GM19455 (cell line): ENCODE results near the gene PIK3R6.

ENCODE experiments used
- ATAC-seq: cut with Tn5 transposase; IDR thresholded peaks from one replicate; pipeline ENCODE4 v1.9.1; 2021; ENCODE audit not compliant: unreplicated experiment

PIK3R6 gene

DNA sequence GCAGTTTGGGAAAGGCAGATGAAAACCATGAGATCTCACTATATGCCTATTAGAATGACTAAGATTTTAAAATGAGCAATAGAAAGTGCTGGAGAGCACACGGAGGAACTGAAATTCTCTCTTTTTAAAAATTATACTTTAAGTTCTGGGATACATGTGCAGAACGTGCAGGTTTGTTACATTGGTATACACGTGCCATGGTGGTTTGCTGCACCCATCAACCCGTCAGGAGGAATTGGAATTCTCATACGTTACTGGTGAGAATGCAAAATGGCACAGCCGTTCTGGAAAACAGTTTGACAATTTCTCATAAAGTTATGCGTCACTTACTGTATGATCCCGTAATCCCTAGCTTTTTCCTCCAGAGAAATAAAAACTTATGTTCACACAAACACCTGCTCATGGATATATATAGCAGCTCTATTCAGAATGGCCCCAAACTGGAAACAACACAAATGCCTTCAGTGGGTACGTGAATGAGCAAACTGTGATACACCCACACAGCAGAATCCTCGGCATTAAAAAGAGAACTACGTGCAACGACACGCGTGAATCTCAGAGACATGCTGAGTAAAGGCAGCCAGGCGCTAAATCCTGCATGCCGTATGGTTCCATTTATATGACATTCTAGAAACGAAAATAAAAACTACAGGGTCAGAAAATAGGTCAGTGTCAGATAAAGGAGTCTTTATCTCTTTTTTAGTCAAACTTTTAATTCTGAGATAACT, 11.8 kb downstream of the PIK3R6 start:
- no peak for ATAC-seq

DNA sequence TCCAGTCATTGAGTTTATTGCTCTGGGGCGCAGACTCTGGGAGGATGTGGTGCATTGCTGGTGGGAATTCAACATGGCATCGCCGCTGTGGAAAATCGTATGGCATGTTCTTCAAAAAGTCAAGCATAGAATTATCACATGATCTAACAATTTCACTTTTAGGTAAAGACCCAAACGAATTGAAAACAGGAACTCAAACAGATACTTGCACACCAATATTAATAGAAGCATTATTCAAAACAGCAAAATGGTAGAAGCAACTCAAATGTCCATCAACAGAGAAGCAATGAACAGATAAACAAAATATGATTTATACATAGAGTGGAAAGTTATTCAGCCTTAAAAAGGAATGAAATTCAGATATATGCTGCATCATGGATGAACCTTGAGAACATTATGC, 15.9 kb downstream of the PIK3R6 start:
- ATAC-seq = no peak

DNA sequence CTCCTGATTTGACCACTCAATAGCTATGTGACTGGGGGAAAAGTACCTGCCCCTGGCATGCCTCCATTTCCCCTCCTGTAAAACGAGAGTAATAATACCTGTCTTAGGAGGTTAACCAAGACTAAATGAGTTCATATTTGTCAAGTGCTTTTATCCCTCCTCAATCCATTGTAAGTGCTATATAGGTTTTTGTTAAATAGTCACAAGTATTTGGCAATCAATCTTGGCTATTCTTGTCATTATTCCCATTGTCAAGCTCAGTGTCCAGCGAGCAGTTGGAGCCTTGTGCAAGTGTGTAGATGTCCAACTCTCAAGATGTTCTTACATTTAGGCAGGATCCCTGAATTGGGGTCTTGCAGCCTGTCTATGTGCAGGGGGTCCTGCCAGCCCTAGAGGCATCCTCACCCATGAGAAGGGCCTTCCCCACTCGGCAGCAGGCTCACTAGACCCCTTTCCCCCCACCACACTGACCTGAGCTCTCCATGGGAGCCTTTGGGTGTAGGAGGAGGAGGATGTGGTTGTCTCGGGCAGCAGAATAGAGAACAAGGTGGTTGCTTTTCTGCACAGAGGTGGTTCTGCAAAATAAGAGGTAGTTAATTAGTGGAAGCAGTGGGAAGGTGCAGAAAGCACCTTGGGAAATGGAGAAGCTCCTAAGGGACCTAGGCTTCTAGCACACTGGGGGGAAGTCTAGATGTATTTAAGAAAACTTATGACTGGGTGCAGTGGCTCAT, 18.0 kb downstream of the PIK3R6 start:
- ATAC-seq = no peak

DNA sequence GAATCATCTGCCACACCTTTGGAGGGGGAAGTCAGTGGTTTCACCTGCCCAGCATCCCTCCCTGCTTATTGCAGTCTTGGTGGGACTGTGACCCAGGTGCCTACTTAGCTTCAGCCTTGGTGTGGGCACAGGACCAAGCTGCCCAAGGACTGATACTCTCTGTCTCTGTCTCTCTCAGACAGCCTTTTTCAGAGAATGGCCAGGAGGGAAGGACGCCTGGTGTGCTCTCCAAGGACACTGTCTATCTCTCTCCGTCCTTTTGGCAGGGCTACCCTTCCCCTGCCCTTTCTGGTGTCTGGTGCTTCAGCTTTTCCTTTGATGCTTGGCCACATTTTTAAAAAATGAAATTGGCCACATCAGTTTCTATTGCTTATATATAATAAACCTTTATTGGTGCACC, 19.6 kb downstream of the PIK3R6 start:
- no peak for ATAC-seq

DNA sequence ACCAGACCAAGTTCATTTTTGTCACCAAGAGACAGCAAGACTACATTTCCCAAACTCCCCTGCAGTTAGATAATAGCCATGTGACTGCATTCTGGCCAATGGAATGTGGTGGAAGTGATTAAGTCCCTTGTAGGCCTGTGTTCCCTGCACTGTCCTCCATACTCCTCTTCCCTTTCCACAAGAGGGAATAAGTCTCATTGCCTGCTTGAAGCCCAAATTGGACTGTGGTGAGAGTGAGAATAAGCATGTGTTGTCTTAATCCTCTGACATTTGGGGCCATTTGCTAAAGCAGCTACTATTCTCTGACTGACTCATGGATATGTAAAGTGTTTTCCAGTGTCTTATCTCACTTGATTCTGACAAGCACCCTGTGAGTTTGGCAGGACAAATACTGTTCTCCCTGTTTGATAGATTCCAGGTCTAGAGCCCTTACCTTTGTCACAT, 20.7 kb downstream of the PIK3R6 start:
- ATAC-seq = no peak

DNA sequence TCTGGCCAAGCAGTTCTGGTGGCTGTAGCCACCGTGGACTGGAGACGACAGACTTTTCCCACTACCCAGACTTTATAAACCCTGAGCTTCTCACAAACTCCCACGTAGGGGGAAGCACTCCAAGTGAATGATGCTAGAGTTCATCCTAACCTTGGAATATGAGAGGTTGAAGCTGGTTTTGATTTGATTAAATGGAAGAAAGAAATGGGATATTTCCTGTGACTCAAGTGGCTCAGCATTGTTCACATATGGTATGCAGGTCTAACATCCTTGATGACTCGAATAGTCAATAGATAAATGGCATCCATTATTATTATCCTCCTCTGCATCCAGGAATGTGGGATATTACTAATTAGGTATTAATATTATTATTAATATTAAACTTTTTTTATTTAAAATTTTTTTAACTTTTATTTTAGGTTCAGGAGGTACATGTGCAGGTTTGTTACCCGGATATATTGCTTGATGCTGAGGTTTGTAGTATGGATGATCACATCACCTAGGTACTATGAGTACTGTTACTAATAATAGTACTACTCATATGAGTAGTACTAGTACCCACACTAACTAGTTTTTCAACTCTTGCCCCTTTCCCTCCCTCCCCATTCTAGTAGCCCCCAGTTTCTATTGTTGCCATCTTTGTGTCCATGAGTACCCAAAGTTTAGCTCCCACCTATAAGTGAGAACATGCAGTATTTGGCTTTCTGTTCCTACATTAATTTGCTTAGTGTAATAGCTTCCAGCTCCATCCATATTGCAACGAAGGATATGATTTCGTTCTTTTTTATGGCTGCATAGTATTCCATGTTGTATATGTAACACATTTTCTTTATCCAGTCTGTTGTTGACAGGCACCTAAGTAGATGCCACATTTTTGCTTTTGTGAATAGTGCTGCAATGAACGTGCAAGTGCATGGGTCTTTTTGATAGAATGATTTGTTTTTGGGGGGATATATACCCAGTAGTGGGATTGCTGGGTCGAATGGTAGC, 22.9 kb downstream of the PIK3R6 start:
- no peak for ATAC-seq

DNA sequence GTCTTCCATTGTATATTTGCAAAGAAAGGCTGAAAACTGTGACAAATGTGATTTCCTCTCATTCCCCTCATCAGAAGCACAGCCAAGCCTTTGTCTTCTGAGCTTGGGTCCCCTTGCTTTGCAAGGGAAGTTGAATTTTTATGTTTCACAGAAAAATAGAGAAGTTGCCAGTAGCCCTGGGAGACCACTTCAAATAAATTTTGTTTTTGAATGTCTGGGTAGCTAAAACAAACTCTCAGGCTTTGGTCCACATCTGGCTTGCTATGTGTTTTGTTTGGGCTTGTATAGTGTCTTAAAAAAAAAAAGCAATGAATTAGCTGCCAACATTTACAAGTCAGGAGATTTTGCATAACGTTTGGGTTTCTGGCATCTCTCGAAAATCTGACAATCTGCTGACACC, 24.1 kb downstream of the PIK3R6 start:
- no peak for ATAC-seq

DNA sequence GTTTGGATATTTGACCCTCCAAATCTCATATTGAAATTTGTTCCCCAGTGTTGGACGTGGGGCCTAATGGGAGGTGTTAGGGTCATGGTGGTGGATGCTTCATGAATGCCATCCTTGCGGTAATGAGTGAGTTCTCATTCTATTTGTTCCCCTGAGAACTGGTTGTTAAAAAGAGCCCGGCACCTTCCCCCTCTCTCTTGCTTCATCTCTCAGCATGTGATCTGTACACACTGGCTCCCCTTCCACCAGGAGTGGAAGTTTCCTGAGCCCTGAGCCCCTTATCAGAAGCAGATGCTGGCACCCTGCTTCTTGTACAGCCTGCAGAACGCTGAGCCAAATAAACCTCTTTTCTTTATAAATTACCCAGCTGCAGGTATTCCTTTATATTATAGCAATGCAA, 25.6 kb downstream of the PIK3R6 start:
- ATAC-seq = no peak

DNA sequence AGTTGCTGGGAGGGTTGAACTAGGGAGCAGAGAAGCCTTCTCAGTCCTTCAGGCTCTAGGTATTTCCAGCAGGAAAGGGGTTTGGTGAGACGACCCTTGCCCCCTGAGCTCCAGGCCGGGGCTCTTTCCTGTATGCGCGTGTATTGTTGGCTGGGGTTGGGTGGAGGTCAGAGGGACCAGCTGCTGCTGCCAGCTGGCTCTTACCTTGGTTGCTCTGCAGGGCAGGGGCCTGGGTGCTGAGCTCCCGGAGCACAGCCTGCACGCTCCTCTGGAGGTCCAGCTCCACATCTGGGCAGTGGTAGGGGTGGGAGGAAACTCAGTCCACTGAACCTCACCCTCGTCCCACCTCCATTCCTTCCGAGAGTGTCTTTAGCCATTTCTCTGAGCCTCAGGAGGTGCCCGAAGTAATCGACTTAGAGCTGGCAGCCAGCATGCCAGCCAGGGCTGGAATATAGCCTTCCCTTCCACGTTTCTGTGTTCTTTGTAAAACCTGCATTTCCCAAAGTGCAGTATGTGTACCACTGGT, 28.0 kb downstream of the PIK3R6 start:
- no peak for ATAC-seq

DNA sequence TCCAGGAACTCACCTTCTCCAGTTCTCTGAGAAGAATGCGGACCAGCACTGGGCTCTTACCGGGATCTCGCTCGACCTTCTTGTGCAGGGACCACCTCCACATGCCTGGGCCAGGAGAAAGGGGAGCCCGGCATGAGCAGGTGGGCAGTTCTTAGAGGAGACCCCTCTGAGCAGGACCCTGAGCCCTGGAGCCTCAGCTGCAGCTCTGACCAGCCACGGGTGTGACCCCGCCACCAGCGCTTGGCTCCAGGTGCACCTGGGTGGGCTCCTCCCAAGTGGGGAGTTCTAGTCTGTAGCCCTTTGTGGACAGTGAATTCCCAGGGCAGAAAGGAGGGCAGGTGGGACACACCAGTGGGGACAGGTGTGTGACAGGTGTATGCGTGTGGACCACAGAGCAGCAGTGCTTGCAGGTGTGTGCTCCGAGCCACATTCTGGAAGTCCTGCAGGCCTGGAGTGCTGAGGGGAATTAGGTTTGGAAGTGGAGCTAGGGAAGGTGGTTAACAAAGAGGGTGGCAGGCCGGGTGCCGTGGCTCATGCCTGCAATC, 28.9 kb downstream of the PIK3R6 start:
- ATAC-seq = no peak

DNA sequence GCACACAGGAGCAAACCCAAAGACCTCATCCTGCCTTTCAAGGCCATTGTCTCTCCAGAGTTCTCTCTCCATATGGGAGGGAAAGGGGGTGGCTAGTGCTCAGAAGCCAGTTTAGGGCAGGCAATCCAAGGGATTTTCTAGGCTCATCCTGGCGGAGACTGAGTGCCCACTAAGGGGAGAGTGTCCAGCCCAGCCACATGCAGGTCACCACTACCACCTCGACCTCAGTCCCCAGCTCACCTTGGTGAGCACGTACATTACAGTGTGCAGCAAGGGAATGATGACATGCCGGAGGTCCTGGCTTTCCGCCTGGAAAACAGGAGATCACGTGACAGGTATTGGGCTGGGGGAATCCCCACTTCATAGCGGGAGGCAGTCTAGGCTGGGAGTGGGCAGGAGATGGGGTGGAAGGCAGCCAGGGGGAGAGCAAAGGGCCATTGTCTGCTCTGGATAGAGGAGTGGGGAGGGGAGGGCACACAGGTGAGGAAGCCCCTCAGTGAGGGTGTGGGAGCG, 29.9 kb downstream of the PIK3R6 start:
- ATAC-seq = no peak

DNA sequence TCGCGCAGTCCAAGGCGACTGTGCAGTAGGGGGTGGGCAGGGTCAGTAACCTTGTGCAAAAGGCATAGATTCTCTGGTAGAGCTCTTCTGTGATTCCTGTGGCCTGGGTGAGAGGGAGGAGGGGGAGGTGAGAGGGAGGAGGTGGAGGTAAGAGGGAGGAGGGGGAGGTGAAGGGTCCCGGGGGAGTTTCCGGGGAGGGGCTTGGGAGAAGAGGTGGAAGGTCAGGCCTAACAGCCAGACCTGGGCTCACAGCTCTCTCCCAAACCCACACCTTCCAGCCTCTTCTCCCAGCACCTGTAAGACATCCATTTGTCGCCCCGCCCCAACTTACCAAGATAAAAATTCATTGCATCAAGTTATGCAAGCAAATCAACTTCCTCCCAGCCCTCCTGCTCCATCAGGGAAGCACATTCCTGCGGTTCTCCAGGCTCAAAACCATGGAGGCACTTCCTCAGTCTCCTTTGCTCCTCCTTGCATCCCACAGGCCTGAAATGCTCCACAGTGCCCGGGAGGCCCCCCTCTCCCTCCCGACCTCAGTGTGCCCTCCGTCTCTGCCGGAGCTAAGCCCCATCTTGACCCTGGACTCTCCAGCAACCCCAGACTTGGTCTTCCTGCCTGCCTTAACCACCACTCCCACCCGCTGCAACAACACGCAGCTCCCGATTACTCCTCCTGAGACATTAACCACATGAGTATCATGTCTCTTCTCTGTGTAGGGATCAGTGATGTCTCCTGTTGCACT, 30.5 kb downstream of the PIK3R6 start:
- ATAC-seq = no peak

DNA sequence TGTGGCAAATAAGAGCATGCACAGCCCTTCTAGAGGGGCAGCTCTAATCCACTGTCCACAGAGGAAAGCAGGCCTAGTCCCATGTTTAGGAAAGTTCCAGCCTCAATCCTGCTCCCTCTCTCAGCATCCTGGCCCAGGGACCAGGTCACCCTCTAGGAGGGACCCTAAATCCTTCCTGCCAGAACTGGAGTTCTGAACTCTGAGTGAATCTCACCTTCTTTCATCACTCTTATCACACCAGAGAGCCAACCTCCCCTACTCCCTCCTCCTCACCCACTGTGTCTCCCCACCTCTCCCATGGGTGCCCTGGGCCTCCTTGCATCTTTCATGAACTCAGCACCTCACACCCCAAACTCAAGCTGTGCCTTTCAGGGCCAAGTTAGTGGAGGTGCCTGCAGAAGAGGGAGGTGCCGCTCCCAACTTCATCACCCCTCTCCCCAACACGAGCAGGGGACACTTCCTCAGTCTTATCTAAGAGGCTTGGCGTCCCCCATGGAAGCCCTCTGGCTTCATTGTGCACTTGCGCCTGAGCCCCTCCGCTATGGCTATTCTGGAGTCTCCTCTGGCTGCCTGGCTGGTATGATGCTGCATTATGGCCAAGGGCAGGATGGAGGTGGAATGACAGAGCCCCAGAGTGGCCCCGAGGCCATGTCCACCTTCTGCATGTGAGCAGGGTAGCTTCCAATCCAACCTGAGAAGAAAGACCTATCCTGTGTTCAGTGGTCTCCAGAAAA, 31.7 kb downstream of the PIK3R6 start:
- ATAC-seq = no peak

DNA sequence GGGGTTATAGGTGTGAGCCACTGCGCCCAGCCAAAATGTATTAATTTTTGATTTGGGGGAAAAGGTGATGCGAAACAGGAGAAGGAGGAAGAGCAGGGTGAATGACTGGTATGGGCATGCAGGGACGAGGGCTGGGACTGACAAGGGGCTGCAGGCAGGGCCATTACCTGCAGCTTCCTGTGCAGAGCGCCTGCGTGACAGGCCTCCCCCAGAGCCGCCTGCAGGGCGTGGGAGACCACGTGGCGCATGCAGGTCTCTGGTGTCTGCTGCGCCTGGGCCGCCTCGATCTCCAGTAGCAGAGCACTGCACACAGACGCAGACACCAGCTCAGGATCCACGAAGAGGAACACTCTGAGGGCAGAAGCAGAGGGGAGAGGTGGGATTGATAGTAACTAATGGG, 32.4 kb downstream of the PIK3R6 start:
- no peak for ATAC-seq

DNA sequence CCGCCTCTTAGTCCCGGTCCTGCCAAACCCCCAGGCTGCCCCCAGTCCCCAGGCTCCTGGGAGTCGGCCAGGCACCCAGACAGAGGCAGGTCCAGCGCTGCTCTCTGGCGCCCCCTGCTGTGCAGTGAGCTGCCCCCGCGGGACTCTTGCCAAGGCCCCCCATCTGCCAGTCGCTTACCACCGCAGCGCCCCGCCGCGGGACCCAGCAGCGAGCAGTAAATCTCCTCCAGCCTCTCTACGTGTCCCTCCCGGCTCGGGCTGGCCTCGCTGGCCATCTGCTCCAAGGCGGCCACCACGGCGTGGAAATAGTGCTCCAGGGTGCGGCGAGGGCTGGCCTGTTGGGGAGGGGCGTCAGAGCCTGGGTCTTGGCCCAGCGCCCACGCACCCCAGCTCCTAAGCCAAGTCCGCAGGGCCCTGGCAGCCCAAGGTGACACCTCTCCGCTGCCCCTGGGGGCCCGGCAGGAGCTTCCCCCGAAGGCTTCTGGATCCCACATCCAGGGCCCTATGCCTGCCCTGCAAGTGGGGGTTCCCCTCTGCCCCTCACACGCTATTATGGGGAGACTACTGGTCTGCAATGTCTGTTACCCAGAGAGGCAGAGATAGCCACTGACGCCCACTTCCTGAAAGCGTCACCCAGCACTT, 34.6 kb downstream of the PIK3R6 start:
- ATAC-seq = no peak

DNA sequence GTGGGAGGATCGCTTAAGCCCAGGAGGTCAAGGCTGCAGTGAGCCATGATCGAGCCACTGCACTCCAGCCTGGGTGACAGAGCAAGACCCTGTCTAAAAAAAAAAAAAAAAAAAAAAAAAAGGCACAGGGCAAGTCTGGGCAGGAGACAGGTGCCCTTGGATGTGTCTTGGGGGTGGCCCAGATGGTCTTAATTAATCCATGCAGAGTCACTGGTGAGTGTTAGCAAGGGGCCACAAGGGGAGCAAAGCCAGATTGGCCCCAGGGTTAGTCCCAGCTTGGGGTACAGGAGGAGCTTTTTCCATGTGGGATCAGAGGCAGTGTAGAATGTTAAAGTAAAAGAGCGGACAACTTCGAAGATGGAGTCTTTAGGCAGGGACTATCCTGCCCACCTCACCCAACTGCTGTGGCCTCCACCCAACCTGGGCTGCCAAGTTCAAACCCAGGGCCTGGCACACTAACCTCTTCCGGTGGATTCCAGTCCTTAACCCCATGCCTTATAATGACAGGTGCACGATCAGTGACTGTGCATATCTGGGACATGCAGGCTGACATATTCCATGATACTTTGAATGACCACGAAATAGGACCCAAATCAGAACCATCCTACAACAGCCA, 36.1 kb downstream of the PIK3R6 start:
- ATAC-seq = no peak

DNA sequence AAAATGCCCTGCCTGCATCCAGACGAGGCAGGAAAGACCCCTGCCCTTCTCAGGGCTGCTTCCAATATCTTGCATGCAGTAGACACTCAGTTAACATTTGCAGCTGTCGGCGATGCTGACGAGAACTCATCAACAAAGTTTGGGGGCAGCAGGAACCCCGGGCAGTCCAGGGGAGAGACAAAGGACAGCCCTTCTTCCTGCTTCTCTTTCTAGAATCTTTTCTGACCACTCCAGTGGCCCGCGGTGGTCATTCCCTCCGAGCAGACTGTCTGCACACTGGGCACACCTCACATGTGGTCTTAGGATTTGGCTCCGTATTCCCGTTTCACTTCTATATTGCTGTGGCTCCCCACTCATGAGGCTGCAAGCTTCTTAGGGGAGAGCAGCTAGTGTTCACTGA, 37.3 kb downstream of the PIK3R6 start:
- ATAC-seq = no peak
